Loucy (cell line): ENCODE results near the gene ATXN7L1.

ENCODE experiments used
- H2AFZ ChIP-seq: fragments of 200-600 bp; sonication (generic); 2 replicates; pipeline ENCODE4 v1.6.0; 2016; ENCODE audit warnings: antibody characterized with exemption, mild to moderate bottlenecking, low read length, moderate library complexity
- H3F3A ChIP-seq: fragments of 200-600 bp; 2 replicates; pipeline ENCODE4 v1.6.0; 2016; ENCODE audit warnings: antibody characterized with exemption, low read depth, mild to moderate bottlenecking
- H3K27me3 ChIP-seq: fragments of 200-600 bp; sonication (generic); 2 replicates; pipeline ENCODE4 v1.6.1; 2014; ENCODE audit warnings: low read length, mild to moderate bottlenecking; ENCODE audit not compliant: insufficient read depth, poor library complexity, severe bottlenecking
- H3K36me3 ChIP-seq: fragments of 200-600 bp; sonication (generic); 2 replicates; pipeline ENCODE4 v1.6.1; 2016; ENCODE audit warnings: low read length; ENCODE audit not compliant: insufficient read depth
- H3K4me1 ChIP-seq: fragments of 200-600 bp; sonication (generic); 2 replicates; pipeline ENCODE4 v1.5.1; 2014; ENCODE audit warnings: low read length, mild to moderate bottlenecking; ENCODE audit not compliant: insufficient read depth, poor library complexity, severe bottlenecking
- H3K4me2 ChIP-seq: fragments of 200-600 bp; sonication (generic); 2 replicates; pipeline ENCODE4 v1.6.0; 2014; ENCODE audit warnings: antibody characterized with exemption, low read length, low read depth, mild to moderate bottlenecking; ENCODE audit not compliant: poor library complexity, severe bottlenecking
- H3K4me3 ChIP-seq: fragments of 200-600 bp; sonication (generic); 2 replicates; pipeline ENCODE4 v1.5.1; 2014; ENCODE audit warnings: low read length, mild to moderate bottlenecking, mixed read lengths; ENCODE audit not compliant: poor library complexity, severe bottlenecking
- H3K79me2 ChIP-seq: fragments of 200-600 bp; sonication (generic); 2 replicates; pipeline ENCODE4 v1.6.1; 2014; ENCODE audit warnings: low read length; ENCODE audit not compliant: insufficient read depth
- H3K9ac ChIP-seq: fragments of 200-600 bp; sonication (generic); 2 replicates; pipeline ENCODE4 v1.6.0; 2014; ENCODE audit warnings: mild to moderate bottlenecking, low read depth, low read length, moderate library complexity; ENCODE audit not compliant: poor library complexity, severe bottlenecking
- H3K9me2 ChIP-seq: fragments of 200-600 bp; sonication (generic); replicated peaks from 2 replicates; pipeline ENCODE4 v1.6.1; 2016; ENCODE audit warnings: low read depth, low read length, mixed read lengths
- H3K9me3 ChIP-seq: fragments of 200-600 bp; sonication (generic); 2 replicates; pipeline ENCODE4 v1.6.1; 2014; ENCODE audit warnings: mild to moderate bottlenecking, antibody characterized with exemption, low read length, low read depth; ENCODE audit not compliant: insufficient read depth
- H4K20me1 ChIP-seq: fragments of 200-600 bp; sonication (generic); 2 replicates; pipeline ENCODE4 v1.6.0; 2014; ENCODE audit warnings: antibody characterized with exemption, low read length, mild to moderate bottlenecking; ENCODE audit not compliant: insufficient read depth, poor library complexity, severe bottlenecking
- CTCF ChIP-seq: fragments of 200-600 bp; sonication (generic); conservative IDR thresholded peaks from 2 replicates; pipeline ENCODE4 v1.5.1; 2014; ENCODE audit warnings: mild to moderate bottlenecking, antibody characterized with exemption, low read length
- EZH2phosphoT487 ChIP-seq: fragments of 200-600 bp; IDR thresholded peaks from 2 replicates; pipeline ENCODE4 v1.6.1; 2018; ENCODE audit warnings: antibody characterized with exemption, mild to moderate bottlenecking, moderate library complexity, borderline replicate concordance

ATXN7L1 gene

GRCh38 chr7:105578496-105578895 lies 297.9 kb downstream of the ATXN7L1 start:
- Histone ChIP-seq H3K27me3 (no peaks in the 10 kb centered on the region), H3F3A (no peaks in the 10 kb centered on the region), H3K9me2 (no peaks in the 10 kb centered on the region), H2AFZ (no peak overlapping the region), H3K9ac (no peak overlapping the region), H3K4me2 (no peak overlapping the region), H3K4me3 (no peak overlapping the region), H3K36me3 (no peaks in the 10 kb centered on the region), H3K9me3 (no peaks in the 10 kb centered on the region), H4K20me1 (no peaks in the 10 kb centered on the region), H3K79me2 (no peaks in the 10 kb centered on the region), H3K4me1 (no peaks in the 10 kb centered on the region)
- TF ChIP-seq CTCF (no peak), EZH2phosphoT487 (no peak)

- H3K4me2 ChIP-seq = no peak overlapping the region
- H2AFZ ChIP-seq = no peak overlapping the region
- H3K27me3 ChIP-seq = no peaks in the 10 kb centered on the region
- TF ChIP-seq CTCF (no peak), EZH2phosphoT487 (no peak)
- no peak overlapping the region for H3K4me3 ChIP-seq
- H3K79me2 ChIP-seq = no peaks in the 10 kb centered on the region
- H3F3A ChIP-seq = no peaks in the 10 kb centered on the region
- H3K9me3 ChIP-seq = no peaks in the 10 kb centered on the region
- H3K4me1 ChIP-seq = no peaks in the 10 kb centered on the region
- H4K20me1 ChIP-seq = no peaks in the 10 kb centered on the region
- H3K9ac ChIP-seq = no peak overlapping the region
- H3K9me2 ChIP-seq = no peaks in the 10 kb centered on the region
- H3K36me3 ChIP-seq = no peaks in the 10 kb centered on the region
These were observed 299.1 kb downstream of the ATXN7L1 start for GRCh38 chr7:105577251-105577650.

- Histone ChIP-seq H3K4me1 (no peaks in the 10 kb centered on the region), H3K9me2 (no peaks in the 10 kb centered on the region), H3K27me3 (no peaks in the 10 kb centered on the region), H3K79me2 (no peaks in the 10 kb centered on the region), H3K4me2 (no peak overlapping the region), H2AFZ (no peak overlapping the region), H3K9ac (no peak overlapping the region), H3K9me3 (no peaks in the 10 kb centered on the region), H4K20me1 (no peaks in the 10 kb centered on the region), H3K36me3 (peaks cover 21% of the 10 kb centered on the region; the same call in 1 of the 2 replicates), H3F3A (no peaks in the 10 kb centered on the region), H3K4me3 (no peak overlapping the region)
- TF ChIP-seq CTCF = no peak
These were observed 304.5 kb downstream of the ATXN7L1 start for GRCh38 chr7:105571891-105572290.
